Measurements from ENCODE around the gene GLYATL1. TPM values are rescaled to one million over a fixed set of nuclear protein-coding genes. Genes with fewer than 3 reads are reported as not detected.

GLYATL1 gene
- total RNA-seq, 1 experiment from 2014 or later = not detected

- POLR2A ChIA-PET = no interaction called here
- no peak overlapping the region for H3K4me3 ChIP-seq (replicated peaks in 1 of 2; ENCODE audit: low read depth in 1 of 2, low read length in 2 of 2)
- no peaks in the 10 kb centered on the region for H3K9me2 ChIP-seq (ENCODE audit: insufficient read depth)
- no peaks in the 10 kb centered on the region for H3K9me3 ChIP-seq (ENCODE audit: control insufficient read depth in 1 of 2, insufficient read depth in 1 of 2, low read depth in 1 of 2, low read length in 2 of 2)
- no peaks in the 10 kb centered on the region for H3K36me3 ChIP-seq (ENCODE audit: control insufficient read depth in 1 of 2, insufficient read depth in 2 of 2, low read length in 2 of 2)
- H3K9ac ChIP-seq (ENCODE audit: low read length) = no peak overlapping the region
- H3K4me2 ChIP-seq (ENCODE audit: low read length) = no peak overlapping the region
- no peak overlapping the region for H2AFZ ChIP-seq (ENCODE audit: low read depth, low read length, poor library complexity, severe bottlenecking)
- no peaks in the 10 kb centered on the region for H4K20me1 ChIP-seq (ENCODE audit: insufficient read depth)
- no peaks in the 10 kb centered on the region for H3K4me1 ChIP-seq (ENCODE audit: control insufficient read depth in 1 of 2, insufficient read depth in 2 of 2, low read length in 2 of 2)
- RAD21 ChIA-PET (ENCODE audit: low non-redundant PET in 1 of 2, low total read pairs in 2 of 2, uncharacterized antibody in 2 of 2, unreplicated experiment in 2 of 2) = no interaction called here
- no peak overlapping the region for H3K27ac ChIP-seq (ENCODE audit: low read depth, low read length)
- BruUV-seq (replicated peaks) = no TSS peak
- no peaks in the 10 kb centered on the region for H3K27me3 ChIP-seq (ENCODE audit: insufficient read depth, low read length)
- intact Hi-C loops (cut with micrococcal nuclease) = no loop called here
- H3K79me2 ChIP-seq (ENCODE audit: insufficient read depth, low read length) = no peaks in the 10 kb centered on the region
- DNase-seq (ENCODE audit: low read depth, low spot score) = no peak
- ATAC-seq = no peak
- CTCF ChIA-PET = no interaction called here
- TF ChIP-seq ATF3 (IDR thresholded peaks at IDR 0.05) (no peak), SRF (IDR thresholded peaks at IDR 0.05; ENCODE audit: low read depth) (no peak), EGR1 (IDR thresholded peaks at IDR 0.05; ENCODE audit: low read depth) (no peak), ZBTB33 (IDR thresholded peaks at IDR 0.05; ENCODE audit: extremely low read depth, insufficient replicate concordance, low read length) (no peak)
These were observed 5.6 kb upstream of the GLYATL1 start for GRCh38 chr11:58933661-58934060.

GRCh38 chr11:58934945-58935513, 4.3 kb upstream of the GLYATL1 start:
- Histone ChIP-seq H3K4me3 (replicated peaks in 1 of 2; ENCODE audit: low read depth in 1 of 2, low read length in 2 of 2) (no peak overlapping the region), H3K4me1 (ENCODE audit: control insufficient read depth in 1 of 2, insufficient read depth in 2 of 2, low read length in 2 of 2) (no peaks in the 10 kb centered on the region), H3K4me2 (ENCODE audit: low read length) (no peak overlapping the region), H3K36me3 (ENCODE audit: control insufficient read depth in 1 of 2, insufficient read depth in 2 of 2, low read length in 2 of 2) (no peaks in the 10 kb centered on the region), H3K9me2 (ENCODE audit: insufficient read depth) (no peaks in the 10 kb centered on the region), H3K9ac (ENCODE audit: low read length) (no peak overlapping the region), H2AFZ (ENCODE audit: low read depth, low read length, poor library complexity, severe bottlenecking) (no peak overlapping the region), H4K20me1 (ENCODE audit: insufficient read depth) (no peaks in the 10 kb centered on the region), H3K27ac (ENCODE audit: low read depth, low read length) (no peak overlapping the region), H3K27me3 (ENCODE audit: insufficient read depth, low read length) (no peaks in the 10 kb centered on the region), H3K79me2 (ENCODE audit: insufficient read depth, low read length) (no peaks in the 10 kb centered on the region), H3K9me3 (ENCODE audit: control insufficient read depth in 1 of 2, insufficient read depth in 1 of 2, low read depth in 1 of 2, low read length in 2 of 2) (no peaks in the 10 kb centered on the region)
- POLR2A ChIA-PET = no interaction called here
- BruUV-seq (replicated peaks) = no TSS peak
- no peak for ATAC-seq
- CTCF ChIA-PET = no interaction called here
- intact Hi-C loops (cut with micrococcal nuclease) = no loop called here
- no peak for DNase-seq (ENCODE audit: low read depth, low spot score)
- RAD21 ChIA-PET (ENCODE audit: low non-redundant PET in 1 of 2, low total read pairs in 2 of 2, uncharacterized antibody in 2 of 2, unreplicated experiment in 2 of 2) = no interaction called here
- no peak for TF ChIP-seq POLR2AphosphoS5 (IDR thresholded peaks at IDR 0.05; ENCODE audit: low read depth, low read length)
- no peak for TF ChIP-seq CEBPB (IDR thresholded peaks at IDR 0.05; ENCODE audit: low read depth)
- no peak for TF ChIP-seq TCF7L2 (IDR thresholded peaks at IDR 0.05; ENCODE audit: borderline replicate concordance, extremely low read depth, insufficient read depth, insufficient read length)
- no peak for TF ChIP-seq EZH2 (IDR thresholded peaks at IDR 0.05)
- no peak for TF ChIP-seq ZNF274 (IDR thresholded peaks at IDR 0.05; ENCODE audit: low read depth, low read length)
- TF ChIP-seq ZFX (IDR thresholded peaks at IDR 0.05) = no peak
- TF ChIP-seq MAX (IDR thresholded peaks at IDR 0.05) = no peak
- TF ChIP-seq ZBTB33 (IDR thresholded peaks at IDR 0.05; ENCODE audit: extremely low read depth, insufficient replicate concordance, low read length) = no peak
- no peak for TF ChIP-seq ELF1 (IDR thresholded peaks at IDR 0.05; ENCODE audit: borderline replicate concordance, low read depth)
- TF ChIP-seq JUND (IDR thresholded peaks at IDR 0.05) = no peak
- TF ChIP-seq CTCF (IDR thresholded peaks at IDR 0.05 in 2 of 3, conservative IDR thresholded peaks at IDR 0.05 in 1 of 3; ENCODE audit: borderline replicate concordance in 1 of 3, insufficient read depth in 1 of 3, low read depth in 2 of 3, low read length in 2 of 3) = no peak
- TF ChIP-seq SIN3A (IDR thresholded peaks at IDR 0.05; ENCODE audit: low read depth) = no peak
